Mesendoderm (in vitro differentiated cells): ENCODE measurements around the gene ARSG.

Experiments
- DNase-seq: peaks from one replicate; pipeline ENCODE4 v3.0.0; 2013
- H2AK5ac ChIP-seq: 2 replicates; pipeline ENCODE4 v1.6.1; 2013; ENCODE audit warnings: low read length, inconsistent platforms
- H2BK120ac ChIP-seq: 2 replicates; pipeline ENCODE4 v1.6.1; 2013; ENCODE audit warnings: low read depth, mild to moderate bottlenecking, low read length, moderate library complexity, mixed read lengths
- H2BK15ac ChIP-seq: replicated peaks from 2 replicates; pipeline ENCODE4 v1.6.1; 2013; ENCODE audit warnings: low read depth, mild to moderate bottlenecking, moderate library complexity
- H2BK5ac ChIP-seq: 2 replicates; pipeline ENCODE4 v1.6.1; 2013; ENCODE audit warnings: low read length, inconsistent platforms
- H3K18ac ChIP-seq: 2 replicates; pipeline ENCODE4 v1.6.1; 2013; ENCODE audit warnings: mild to moderate bottlenecking, low read length, mixed read lengths
- H3K23ac ChIP-seq: one replicate; pipeline ENCODE4 v1.6.1; 2013; ENCODE audit warnings: low read length
- H3K27ac ChIP-seq: 2 replicates; pipeline ENCODE4 v1.5.1; 2013; ENCODE audit warnings: low read depth, mild to moderate bottlenecking, inconsistent platforms, low read length, moderate library complexity
- H3K27me3 ChIP-seq: 2 replicates; pipeline ENCODE4 v1.6.1; 2013; ENCODE audit warnings: low read length, control low read depth, mild to moderate bottlenecking, inconsistent platforms; ENCODE audit not compliant: insufficient read depth, poor library complexity
- H3K36me3 ChIP-seq: 2 replicates; pipeline ENCODE4 v1.6.1; 2013; ENCODE audit warnings: low read length, inconsistent platforms; ENCODE audit not compliant: control insufficient read depth, insufficient read depth
- H3K4ac ChIP-seq: one replicate; pipeline ENCODE4 v1.6.1; 2013; ENCODE audit warnings: low read depth, mild to moderate bottlenecking, low read length, moderate library complexity
- H3K4me1 ChIP-seq: 2 replicates; pipeline ENCODE4 v1.6.1; 2013; ENCODE audit warnings: low read depth, low read length, inconsistent platforms; ENCODE audit not compliant: control insufficient read depth
- H3K4me2 ChIP-seq: 2 replicates; pipeline ENCODE4 v1.6.1; 2013; ENCODE audit warnings: low read length
- H3K4me3 ChIP-seq: 2 replicates; pipeline ENCODE4 v1.5.1; 2013; ENCODE audit warnings: mild to moderate bottlenecking, low read length
- H3K56ac ChIP-seq: one replicate; pipeline ENCODE4 v1.6.1; 2013; ENCODE audit warnings: low read length
- H3K79me1 ChIP-seq: 2 replicates; pipeline ENCODE4 v1.6.1; 2013; ENCODE audit warnings: low read length, inconsistent platforms
- H3K79me2 ChIP-seq: 2 replicates; pipeline ENCODE4 v1.6.1; 2013; ENCODE audit warnings: mild to moderate bottlenecking, low read length; ENCODE audit not compliant: control insufficient read depth, insufficient read depth
- H3K9ac ChIP-seq: 2 replicates; pipeline ENCODE4 v1.6.1; 2013; ENCODE audit warnings: low read length, inconsistent platforms
- H4K5ac ChIP-seq: one replicate; pipeline ENCODE4 v1.6.1; 2013; ENCODE audit warnings: low read length
- H4K8ac ChIP-seq: one replicate; pipeline ENCODE4 v1.6.1; 2013; ENCODE audit warnings: low read depth, mild to moderate bottlenecking, control low read depth, low read length, moderate library complexity
- WGBS: extraction: QIAGEN DNeasy Blood & Tissue Kit; methylation state at CpG from one replicate; pipeline ENCODE4 v1.1.7; 2013; ENCODE audit warnings: low lambda C conversion rate, missing lambda C conversion rate; ENCODE audit not compliant: insufficient coverage; ENCODE audit errors: extremely low coverage; 5-methylcytosine and 5-hydroxymethylcytosine counted together

The ARSG gene

GRCh38 chr17:68288804-68289203 is 2.5 kb upstream of the ARSG start:
- Histone ChIP-seq H3K79me2 (no peaks in the 10 kb centered on the region), H2BK15ac (no peak overlapping the region), H3K79me1 (no peaks in the 10 kb centered on the region), H3K23ac (no peak overlapping the region), H3K36me3 (no peaks in the 10 kb centered on the region), H3K4me3 (no peak overlapping the region), H3K56ac (no peak overlapping the region), H3K4ac (no peak overlapping the region), H4K8ac (no peak overlapping the region), H3K27ac (no peak overlapping the region), H3K27me3 (peaks cover 9% of the 10 kb centered on the region), H3K9ac (no peak overlapping the region), H3K18ac (no peak overlapping the region), H3K4me1 (no peaks in the 10 kb centered on the region), H2BK5ac (no peak overlapping the region), H2AK5ac (no peak overlapping the region), H4K5ac (no peak overlapping the region), H3K4me2 (no peak overlapping the region), H2BK120ac (no peak overlapping the region)
- peak; percentile 27 for DNase-seq
- WGBS: no CpG with 5 or more reads among the region's 7 CpGs

- no peaks in the 10 kb centered on the region for H3K36me3 ChIP-seq
- H3K79me2 ChIP-seq: no peaks in the 10 kb centered on the region
- no peak overlapping the region for H3K4me3 ChIP-seq
- no peak overlapping the region for H3K56ac ChIP-seq
- no peak overlapping the region for H3K4me2 ChIP-seq
- no peak overlapping the region for H4K5ac ChIP-seq
- no CpG with 5 or more reads among the region's 7 CpGs for WGBS
- no peak overlapping the region for H2BK120ac ChIP-seq
- H2AK5ac ChIP-seq: no peak overlapping the region
- DNase-seq: no peak
- no peak overlapping the region for H4K8ac ChIP-seq
- no peak overlapping the region for H2BK15ac ChIP-seq
- H3K4ac ChIP-seq: no peak overlapping the region
- no peaks in the 10 kb centered on the region for H3K79me1 ChIP-seq
- no peak overlapping the region for H3K9ac ChIP-seq
- no peaks in the 10 kb centered on the region for H3K4me1 ChIP-seq
- no peak overlapping the region for H2BK5ac ChIP-seq
- peaks cover 9% of the 10 kb centered on the region for H3K27me3 ChIP-seq
- H3K18ac ChIP-seq: no peak overlapping the region
- no peak overlapping the region for H3K23ac ChIP-seq
- H3K27ac ChIP-seq: no peak overlapping the region
Measured at GRCh38 chr17:68289473-68289872, 1.8 kb upstream of the ARSG start.

- H3K4me3 ChIP-seq: no peak overlapping the region
- no peak overlapping the region for H4K5ac ChIP-seq
- H3K4me2 ChIP-seq: no peak overlapping the region
- H3K36me3 ChIP-seq: no peaks in the 10 kb centered on the region
- no peak overlapping the region for H4K8ac ChIP-seq
- no peak overlapping the region for H2BK15ac ChIP-seq
- no peak for DNase-seq
- no peaks in the 10 kb centered on the region for H3K4me1 ChIP-seq
- no peak overlapping the region for H3K56ac ChIP-seq
- no peak overlapping the region for H3K18ac ChIP-seq
- no peak overlapping the region for H3K9ac ChIP-seq
- peaks cover 9% of the 10 kb centered on the region for H3K27me3 ChIP-seq
- H2BK5ac ChIP-seq: no peak overlapping the region
- H3K23ac ChIP-seq: no peak overlapping the region
- no peaks in the 10 kb centered on the region for H3K79me2 ChIP-seq
- no peak overlapping the region for H2AK5ac ChIP-seq
- WGBS: no CpG with 5 or more reads among the region's 9 CpGs
- no peak overlapping the region for H2BK120ac ChIP-seq
- H3K27ac ChIP-seq: no peak overlapping the region
- H3K79me1 ChIP-seq: no peaks in the 10 kb centered on the region
- H3K4ac ChIP-seq: no peak overlapping the region
Measured at GRCh38 chr17:68289936-68290267, 1.4 kb upstream of the ARSG start.

GRCh38 chr17:68290268-68290954 is 884 bp upstream of the ARSG start:
- Histone ChIP-seq H3K4ac (no peak overlapping the region), H4K5ac (no peak overlapping the region), H3K9ac (peak overlapping the region; percentile 53), H3K79me2 (no peaks in the 10 kb centered on the region), H3K4me1 (no peaks in the 10 kb centered on the region), H3K4me2 (peak overlapping the region; percentile 80), H2AK5ac (no peak overlapping the region), H2BK15ac (no peak overlapping the region), H3K79me1 (no peaks in the 10 kb centered on the region), H3K4me3 (peak overlapping the region; percentile 22), H3K23ac (no peak overlapping the region), H2BK5ac (no peak overlapping the region), H3K27ac (no peak overlapping the region), H3K18ac (no peak overlapping the region), H2BK120ac (no peak overlapping the region), H4K8ac (no peak overlapping the region), H3K27me3 (peaks cover 9% of the 10 kb centered on the region), H3K36me3 (no peaks in the 10 kb centered on the region), H3K56ac (peak overlapping the region; percentile 38)
- no CpG with 5 or more reads among the region's 50 CpGs for WGBS
- DNase-seq: peak; percentile 48

GRCh38 chr17:68291836-68292688 is 767 bp downstream of the ARSG start:
- no peak overlapping the region for H2AK5ac ChIP-seq
- peak overlapping the region; percentile 17 for H3K4ac ChIP-seq
- peak overlapping the region; percentile 35 for H3K27ac ChIP-seq
- H3K18ac ChIP-seq: peak overlapping the region; percentile 93
- H3K56ac ChIP-seq: peak overlapping the region; percentile 88
- WGBS: no CpG with 5 or more reads among the region's 76 CpGs
- peak overlapping the region; percentile 72 for H3K9ac ChIP-seq
- H3K36me3 ChIP-seq: no peaks in the 10 kb centered on the region
- peak overlapping the region; percentile 81 for H3K4me2 ChIP-seq
- H3K27me3 ChIP-seq: peaks cover 9% of the 10 kb centered on the region
- no peak overlapping the region for H2BK120ac ChIP-seq
- no peak overlapping the region for H2BK15ac ChIP-seq
- H3K23ac ChIP-seq: no peak overlapping the region
- no peak overlapping the region for H4K5ac ChIP-seq
- H2BK5ac ChIP-seq: no peak overlapping the region
- H3K79me2 ChIP-seq: no peaks in the 10 kb centered on the region
- no peaks in the 10 kb centered on the region for H3K4me1 ChIP-seq
- no peaks in the 10 kb centered on the region for H3K79me1 ChIP-seq
- H3K4me3 ChIP-seq: peak overlapping the region; percentile 45
- H4K8ac ChIP-seq: no peak overlapping the region
- DNase-seq: peak; percentile 87
